BLaER1 treated with 17β-estradiol and CSF1 and Interleukin-3, amounts not matched to agents 10 nM and 100 nM (cell line): Measurements from ENCODE around the gene LTBR.

ENCODE experiments used
- H3K27ac ChIP-seq, 11 experiments: shearing (Covaris generic); formaldehyde crosslinking; 2 replicates each; pipeline ENCODE4 v1.8.1; 2022
- H3K27me3 ChIP-seq, 11 experiments: shearing (Covaris generic); formaldehyde crosslinking; 2 replicates each; pipeline ENCODE4 v1.8.1; 2022
- H3K36me3 ChIP-seq, 11 experiments: shearing (Covaris generic); formaldehyde crosslinking; 2 replicates each; pipeline ENCODE4 v1.8.1; 2022
- H3K4me1 ChIP-seq, 10 experiments: shearing (Covaris generic); formaldehyde crosslinking; 2 replicates each; pipeline ENCODE4 v1.8.1; 2022
- H3K4me2 ChIP-seq, 11 experiments: shearing (Covaris generic); formaldehyde crosslinking; 2 replicates each; pipeline ENCODE4 v1.8.1; 2022
- H3K4me3 ChIP-seq, 10 experiments: shearing (Covaris generic); formaldehyde crosslinking; 2 replicates each; pipeline ENCODE4 v1.8.1; 2022
- H3K9ac ChIP-seq, 11 experiments: shearing (Covaris generic); formaldehyde crosslinking; 2 replicates each; pipeline ENCODE4 v1.8.1; 2022
- H3K9me3 ChIP-seq, 11 experiments: shearing (Covaris generic); formaldehyde crosslinking; replicated peaks in 1 of 11; 2 replicates each; pipeline ENCODE4 v1.8.1; 2022
- H4K20me1 ChIP-seq, 11 experiments: shearing (Covaris generic); formaldehyde crosslinking; 2 replicates each; pipeline ENCODE4 v1.8.1; 2022
- Cebpa-rat ChIP-seq, 11 experiments: shearing (Covaris generic); IDR thresholded peaks; 2 replicates each; pipeline ENCODE4 v1.8.1; 2022

LTBR gene

DNA sequence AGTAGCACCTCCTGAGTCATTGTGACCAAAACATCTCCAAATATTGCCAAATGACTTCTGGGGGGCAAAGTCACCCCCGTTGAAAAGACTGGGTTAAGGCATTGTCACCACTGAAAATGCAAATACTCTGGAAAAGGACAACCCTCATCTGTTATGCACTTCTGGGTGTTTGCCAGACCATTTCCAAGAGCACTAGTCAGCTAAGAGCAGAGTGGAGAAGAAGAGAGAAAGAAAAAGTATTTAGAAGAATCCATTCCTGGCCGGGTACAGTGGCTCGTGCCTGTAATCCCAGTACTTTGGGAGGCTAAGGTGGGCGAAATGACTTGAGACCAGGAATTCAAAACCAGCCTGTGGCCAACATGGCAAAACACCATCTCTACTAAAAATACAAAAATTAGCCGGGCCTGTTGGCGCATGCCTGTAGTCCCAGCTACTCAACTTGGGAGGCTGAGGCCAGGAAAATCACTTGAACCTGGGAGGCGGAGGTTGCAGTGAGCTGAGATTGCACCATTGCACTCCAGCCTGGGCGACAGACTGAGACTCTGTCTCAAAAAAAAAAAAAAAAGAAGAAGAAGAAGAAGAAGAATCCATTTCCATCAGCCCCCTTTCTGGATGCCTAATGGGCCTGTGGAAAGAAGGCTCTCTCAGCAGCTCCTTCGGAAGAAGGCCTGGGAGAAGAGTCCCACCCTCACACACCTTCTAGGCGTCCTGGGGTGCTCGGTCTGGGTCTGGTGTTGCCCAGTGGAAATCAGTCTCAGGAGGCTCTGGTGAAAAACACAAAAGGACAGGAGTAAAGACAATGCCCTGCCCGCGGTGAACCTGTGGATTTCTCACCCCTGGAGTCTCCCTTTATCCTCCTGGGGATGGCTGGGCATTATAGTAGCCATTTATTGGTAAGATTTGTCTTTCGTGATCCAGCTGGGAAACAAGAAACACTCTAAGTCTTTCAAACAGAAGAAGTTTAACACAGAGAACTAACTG, 3.5 kb upstream of the LTBR start:
- peaks cover 48 to 94% (median 78%) of the 10 kb centered on the region in 10 experiments for H3K4me1 ChIP-seq

DNA sequence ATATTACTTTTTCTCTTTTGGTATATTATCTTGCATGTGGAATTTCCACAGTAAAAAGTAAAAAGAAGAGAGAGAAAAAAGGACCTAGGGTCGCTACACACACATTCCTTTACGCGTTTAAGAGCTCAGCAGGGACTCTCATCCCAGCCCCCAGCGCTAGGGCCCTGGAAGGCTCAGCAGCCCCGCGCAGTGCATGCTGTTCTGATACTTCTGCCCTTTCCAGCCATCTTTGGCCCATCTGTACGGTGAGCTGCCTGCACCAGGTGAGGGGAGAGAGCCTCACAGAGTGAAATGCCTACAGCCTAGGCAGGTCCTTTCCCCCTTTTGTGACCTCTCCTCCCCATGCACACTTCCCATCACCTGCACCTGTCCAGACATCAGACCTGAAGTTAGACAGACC, 1.6 kb upstream of the LTBR start:
- peak overlapping the region in 6 of 11 experiments; percentile 98 to 100 (median 100); a peak in 10 of 22 replicates for H3K4me2 ChIP-seq
- H4K20me1 ChIP-seq: peaks cover 0 to 1% (median 0%) of the 10 kb centered on the region in 11 experiments; a peak in 2 of 22 replicates
- peaks cover 0 to 22% (median 7%) of the 10 kb centered on the region in 11 experiments; a peak in 10 of 22 replicates for H3K36me3 ChIP-seq
- H3K9me3 ChIP-seq: no peaks in the 10 kb centered on the region
- no peak overlapping the region for H3K4me3 ChIP-seq
- no peak overlapping the region for H3K9ac ChIP-seq
- peaks cover 0 to 47% (median 33%) of the 10 kb centered on the region in 11 experiments; a peak in 17 of 22 replicates for H3K27me3 ChIP-seq
- peak overlapping the region in 1 of 11 experiments; percentile 94; a peak in 1 of 22 replicates for H3K27ac ChIP-seq
- TF ChIP-seq Cebpa-rat (IDR thresholded peaks at IDR 0.05): no peak
- peaks cover 28 to 94% (median 63%) of the 10 kb centered on the region in 10 experiments for H3K4me1 ChIP-seq

More for the DNA sequence above, 3.5 kb upstream of the LTBR start:
- H4K20me1 ChIP-seq: no peaks in the 10 kb centered on the region
- H3K27me3 ChIP-seq: peaks cover 0 to 63% (median 49%) of the 10 kb centered on the region in 11 experiments; a peak in 17 of 22 replicates
- TF ChIP-seq Cebpa-rat (IDR thresholded peaks at IDR 0.05): no peak
- peak overlapping the region in 5 of 11 experiments; percentile 3 to 89 (median 87); a peak in 8 of 22 replicates for H3K4me2 ChIP-seq
- no peak overlapping the region for H3K4me3 ChIP-seq
- H3K36me3 ChIP-seq: peaks cover 0 to 8% (median 0%) of the 10 kb centered on the region in 11 experiments; a peak in 2 of 22 replicates
- no peaks in the 10 kb centered on the region for H3K9me3 ChIP-seq
- no peak overlapping the region for H3K9ac ChIP-seq
- no peak overlapping the region for H3K27ac ChIP-seq

DNA sequence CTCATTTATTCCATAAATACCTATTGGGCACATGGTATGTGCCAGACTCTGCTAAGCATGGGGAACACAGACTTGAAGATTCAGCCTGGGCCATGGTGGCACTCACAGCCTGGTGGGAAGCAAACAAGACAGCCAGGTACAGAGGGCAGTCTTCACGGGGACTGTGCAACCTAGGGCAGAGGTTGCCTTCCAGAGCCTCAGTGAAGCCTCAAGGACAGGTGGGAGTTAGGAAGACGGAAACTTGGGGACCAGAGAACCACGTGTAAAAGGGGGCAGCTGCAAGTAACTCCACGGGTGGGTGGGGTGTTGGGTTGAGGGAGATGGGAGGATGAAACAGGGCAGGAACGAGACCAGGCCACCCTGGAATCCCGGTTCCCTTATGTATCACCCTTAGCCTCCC, 980 bp upstream of the LTBR start:
- H3K4me3 ChIP-seq: peak overlapping the region in 2 of 10 experiments; percentile 76 to 77; a peak in 3 of 20 replicates
- peak overlapping the region in 7 of 11 experiments; percentile 78 to 95 (median 87); a peak in 13 of 22 replicates for H3K9ac ChIP-seq
- H3K9me3 ChIP-seq: no peaks in the 10 kb centered on the region
- H3K36me3 ChIP-seq: peaks cover 0 to 28% (median 7%) of the 10 kb centered on the region in 11 experiments; a peak in 10 of 22 replicates
- TF ChIP-seq Cebpa-rat (IDR thresholded peaks at IDR 0.05): no peak
- peaks cover 0 to 7% (median 0%) of the 10 kb centered on the region in 11 experiments; a peak in 4 of 22 replicates for H4K20me1 ChIP-seq
- H3K27me3 ChIP-seq: peaks cover 0 to 41% (median 29%) of the 10 kb centered on the region in 11 experiments; a peak in 15 of 22 replicates
- H3K27ac ChIP-seq: peak overlapping the region in 9 of 11 experiments; percentile 74 to 96 (median 92); a peak in 17 of 22 replicates
- peak overlapping the region; percentile 81 to 100 (median 98); a peak in 21 of 22 replicates for H3K4me2 ChIP-seq
- peaks cover 26 to 94% (median 57%) of the 10 kb centered on the region in 10 experiments for H3K4me1 ChIP-seq

DNA sequence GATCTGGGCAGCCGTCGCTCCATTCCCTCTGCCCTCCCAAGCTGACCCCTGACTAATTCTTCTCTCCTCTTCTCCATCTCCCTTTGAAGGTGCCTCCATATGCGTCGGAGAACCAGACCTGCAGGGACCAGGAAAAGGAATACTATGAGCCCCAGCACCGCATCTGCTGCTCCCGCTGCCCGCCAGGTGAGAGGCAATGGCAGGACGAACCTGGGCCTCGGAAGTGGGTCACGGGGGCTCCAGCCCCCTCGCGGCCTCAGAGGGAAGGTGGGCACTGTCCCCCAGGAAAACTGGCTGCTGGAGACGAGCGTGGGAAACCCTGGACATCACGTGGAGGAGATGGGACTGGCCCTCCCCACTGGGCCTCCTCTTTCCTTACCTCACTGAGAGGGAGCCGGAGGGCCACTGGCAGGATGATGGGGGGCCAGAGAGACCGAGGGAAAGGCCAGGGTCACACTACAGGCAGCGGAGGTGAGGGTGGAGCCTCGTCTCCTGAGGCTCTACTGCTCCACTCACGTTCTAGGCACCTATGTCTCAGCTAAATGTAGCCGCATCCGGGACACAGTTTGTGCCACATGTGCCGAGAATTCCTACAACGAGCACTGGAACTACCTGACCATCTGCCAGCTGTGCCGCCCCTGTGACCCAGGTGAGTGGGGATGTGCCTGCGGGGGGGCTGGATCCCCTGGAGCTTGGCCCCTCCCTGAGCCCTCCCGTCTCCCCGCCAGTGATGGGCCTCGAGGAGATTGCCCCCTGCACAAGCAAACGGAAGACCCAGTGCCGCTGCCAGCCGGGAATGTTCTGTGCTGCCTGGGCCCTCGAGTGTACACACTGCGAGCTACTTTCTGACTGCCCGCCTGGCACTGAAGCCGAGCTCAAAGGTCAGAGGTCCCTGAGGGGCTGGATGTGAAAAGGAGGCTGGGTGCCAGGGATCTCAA, 806 bp downstream of the LTBR start:
- peaks cover 0 to 23% (median 0%) of the 10 kb centered on the region in 11 experiments; a peak in 5 of 22 replicates for H4K20me1 ChIP-seq
- peaks cover 14 to 94% (median 41%) of the 10 kb centered on the region in 10 experiments for H3K4me1 ChIP-seq
- peak overlapping the region; percentile 74 to 95 (median 81) for H3K9ac ChIP-seq
- peak overlapping the region; percentile 66 to 96 (median 90) for H3K27ac ChIP-seq
- peak overlapping the region in 9 of 10 experiments; percentile 50 to 84 (median 69); a peak in 17 of 20 replicates for H3K4me3 ChIP-seq
- H3K36me3 ChIP-seq: peaks cover 0 to 46% (median 7%) of the 10 kb centered on the region in 11 experiments; a peak in 10 of 22 replicates
- peak overlapping the region; percentile 81 to 100 (median 98) for H3K4me2 ChIP-seq
- no peak for TF ChIP-seq Cebpa-rat (IDR thresholded peaks at IDR 0.05)
- H3K9me3 ChIP-seq: no peaks in the 10 kb centered on the region
- peaks cover 0 to 40% (median 29%) of the 10 kb centered on the region in 11 experiments; a peak in 15 of 22 replicates for H3K27me3 ChIP-seq

DNA sequence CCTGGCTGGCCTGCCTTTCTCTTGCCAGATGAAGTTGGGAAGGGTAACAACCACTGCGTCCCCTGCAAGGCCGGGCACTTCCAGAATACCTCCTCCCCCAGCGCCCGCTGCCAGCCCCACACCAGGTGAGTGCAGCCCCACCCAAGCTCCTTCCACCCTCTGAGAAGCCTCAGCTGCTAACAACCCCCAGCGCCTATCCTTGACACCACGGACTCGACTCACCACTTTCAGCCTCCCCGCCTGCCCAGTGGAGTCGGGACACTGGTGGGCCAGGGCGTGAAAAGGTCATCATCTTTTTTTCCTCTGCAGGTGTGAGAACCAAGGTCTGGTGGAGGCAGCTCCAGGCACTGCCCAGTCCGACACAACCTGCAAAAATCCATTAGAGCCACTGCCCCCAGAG, 2.1 kb downstream of the LTBR start:
- peak overlapping the region in 2 of 11 experiments; percentile 67 to 95; a peak in 4 of 22 replicates for H3K9ac ChIP-seq
- H3K27me3 ChIP-seq: peaks cover 0 to 40% (median 29%) of the 10 kb centered on the region in 11 experiments; a peak in 15 of 22 replicates
- peaks cover 24 to 94% (median 40%) of the 10 kb centered on the region in 10 experiments for H3K4me1 ChIP-seq
- H3K27ac ChIP-seq: peak overlapping the region in 2 of 11 experiments; percentile 13 to 22; a peak in 3 of 22 replicates
- peak overlapping the region in 4 of 10 experiments; percentile 40 to 84 (median 74); a peak in 7 of 20 replicates for H3K4me3 ChIP-seq
- H3K9me3 ChIP-seq: no peaks in the 10 kb centered on the region
- H4K20me1 ChIP-seq: peaks cover 0 to 35% (median 0%) of the 10 kb centered on the region in 11 experiments; a peak in 6 of 22 replicates
- H3K4me2 ChIP-seq: peak overlapping the region in 5 of 11 experiments; percentile 61 to 100 (median 100); a peak in 10 of 22 replicates
- H3K36me3 ChIP-seq: peaks cover 0 to 59% (median 7%) of the 10 kb centered on the region in 11 experiments; a peak in 10 of 22 replicates
- TF ChIP-seq Cebpa-rat (IDR thresholded peaks at IDR 0.05): no peak

DNA sequence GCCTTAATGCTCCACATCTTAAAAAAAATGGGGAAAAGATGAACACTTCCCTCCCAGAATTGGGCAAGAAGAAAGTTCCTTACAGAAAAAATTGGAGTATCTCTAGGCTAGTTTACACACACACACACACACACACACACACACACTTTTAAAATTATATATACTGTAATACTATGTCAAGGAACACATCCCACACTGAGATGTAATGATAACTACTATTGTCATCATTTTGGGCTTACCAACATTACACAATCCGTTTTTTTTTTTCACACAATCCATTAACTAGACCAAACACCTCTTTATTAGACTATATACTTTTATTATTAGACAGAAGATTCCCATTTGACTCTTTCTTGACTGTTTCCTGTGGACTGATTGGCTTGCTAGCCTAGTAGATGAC, 2.5 kb downstream of the LTBR start:
- Histone ChIP-seq H3K4me3 (peak overlapping the region in 3 of 10 experiments; percentile 72 to 84 (median 77); a peak in 6 of 20 replicates), H3K27ac (peak overlapping the region in 1 of 11 experiments; percentile 22; a peak in 2 of 22 replicates), H3K27me3 (peaks cover 0 to 37% (median 29%) of the 10 kb centered on the region in 11 experiments; a peak in 15 of 22 replicates), H3K4me1 (peaks cover 24 to 95% (median 40%) of the 10 kb centered on the region in 10 experiments), H4K20me1 (peaks cover 0 to 40% (median 0%) of the 10 kb centered on the region in 11 experiments; a peak in 6 of 22 replicates), H3K9me3 (no peaks in the 10 kb centered on the region), H3K4me2 (peak overlapping the region in 5 of 11 experiments; percentile 61 to 100 (median 100); a peak in 10 of 22 replicates), H3K9ac (peak overlapping the region in 2 of 11 experiments; percentile 67 to 95; a peak in 3 of 22 replicates), H3K36me3 (peaks cover 0 to 63% (median 7%) of the 10 kb centered on the region in 11 experiments; a peak in 10 of 22 replicates)
- TF ChIP-seq Cebpa-rat (IDR thresholded peaks at IDR 0.05): no peak

DNA sequence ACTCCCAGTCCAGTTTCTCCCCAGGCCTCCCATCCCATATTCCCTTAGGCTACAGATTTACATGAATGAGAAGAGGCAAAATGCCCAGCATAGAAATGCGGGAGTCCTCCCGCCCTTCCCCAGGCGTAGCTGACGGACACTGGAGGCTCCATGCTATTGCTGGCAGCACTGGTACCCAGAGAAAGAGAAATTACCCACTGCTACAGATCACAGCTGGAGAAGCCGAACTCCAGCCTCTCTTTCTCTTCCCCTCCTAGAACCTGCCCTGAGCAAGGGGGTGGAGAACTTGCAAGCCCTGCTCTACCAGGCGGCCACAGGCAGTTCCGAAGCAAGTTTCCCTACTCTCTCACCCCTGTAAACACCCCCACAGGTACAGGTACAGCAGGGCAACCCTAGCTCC, 3.6 kb downstream of the LTBR start:
- H3K4me3 ChIP-seq: peak overlapping the region in 1 of 10 experiments; percentile 72; a peak in 1 of 20 replicates
- H4K20me1 ChIP-seq: peaks cover 0 to 49% (median 0%) of the 10 kb centered on the region in 11 experiments; a peak in 6 of 22 replicates
- H3K4me1 ChIP-seq: peaks cover 24 to 98% (median 43%) of the 10 kb centered on the region in 10 experiments
- no peak for TF ChIP-seq Cebpa-rat (IDR thresholded peaks at IDR 0.05)
- H3K27me3 ChIP-seq: peaks cover 0 to 28% (median 25%) of the 10 kb centered on the region in 11 experiments; a peak in 15 of 22 replicates
- no peak overlapping the region for H3K27ac ChIP-seq
- no peaks in the 10 kb centered on the region for H3K9me3 ChIP-seq
- peaks cover 0 to 74% (median 7%) of the 10 kb centered on the region in 11 experiments; a peak in 10 of 22 replicates for H3K36me3 ChIP-seq
- H3K4me2 ChIP-seq: peak overlapping the region in 5 of 11 experiments; percentile 6 to 100 (median 99); a peak in 8 of 22 replicates
- peak overlapping the region in 2 of 11 experiments; percentile 43 to 53; a peak in 3 of 22 replicates for H3K9ac ChIP-seq
